ENCODE data around the gene SFTPA1.

GRCh38 chr10:79602953-79603352 is 7.8 kb upstream of the SFTPA1 start:
- TF ChIP-seq ZFPM2 (CRISPR knock-in tag; IDR thresholded peaks at IDR 0.05) (no peak), ZNF41 (CRISPR knock-in tag; conservative IDR thresholded peaks at IDR 0.05) (no peak), GTF2A2 (tag; IDR thresholded peaks at IDR 0.05) (no peak), ZFX (CRISPR knock-in tag; IDR thresholded peaks at IDR 0.05) (no peak)

All from K562 (cell line).